ENCODE data around the gene CCDC83.
"Not testable (repeated sequence)": the region's sequence is repeated elsewhere in the genome, so short reads cannot be mapped to it uniquely, and the experiment has no call there.

Gene CCDC83

GRCh38 chr11:85854557-85855340 lies 434 bp upstream of the CCDC83 start:
- peak overlapping the region; percentile 53 for H3K4me3 ChIP-seq (ENCODE audit: low read depth, low read length)
- DNase-seq (ENCODE audit: low read depth, low spot score), result peak; percentile 95
- in situ Hi-C loops (cut with HindIII; ENCODE audit: low sequenced_read_pairs), result no loop called here
- peak; percentile 53 for TF ChIP-seq CTCF (IDR thresholded peaks at IDR 0.05; ENCODE audit: low read depth, low read length)

- no peak for DNase-seq (ENCODE audit: low read depth, low spot score)
- H3K4me3 ChIP-seq (ENCODE audit: low read depth, low read length), result no peak overlapping the region
- in situ Hi-C loops (cut with HindIII; ENCODE audit: low sequenced_read_pairs), result no loop called here
- no peak for TF ChIP-seq CTCF (IDR thresholded peaks at IDR 0.05; ENCODE audit: low read depth, low read length)
These were observed 1.9 kb downstream of the CCDC83 start for GRCh38 chr11:85857098-85857497.

- DNase-seq (ENCODE audit: low read depth, low spot score); H3K4me3 ChIP-seq (ENCODE audit: low read depth, low read length); in situ Hi-C loops (cut with HindIII; ENCODE audit: low sequenced_read_pairs): not testable (repeated sequence)
These were observed 4.4 kb downstream of the CCDC83 start for GRCh38 chr11:85859541-85859940.

- TF ChIP-seq CTCF (IDR thresholded peaks at IDR 0.05; ENCODE audit: low read depth, low read length), result no peak
- H3K4me3 ChIP-seq (ENCODE audit: low read depth, low read length), result no peak overlapping the region
- no peak for DNase-seq (ENCODE audit: low read depth, low spot score)
- in situ Hi-C loops (cut with HindIII; ENCODE audit: low sequenced_read_pairs), result no loop called here
These were observed 8.7 kb downstream of the CCDC83 start for GRCh38 chr11:85863855-85864254.

- no peak overlapping the region for H3K4me3 ChIP-seq (ENCODE audit: low read depth, low read length)
- TF ChIP-seq CTCF (IDR thresholded peaks at IDR 0.05; ENCODE audit: low read depth, low read length), result no peak
- DNase-seq (ENCODE audit: low read depth, low spot score), result no peak
- in situ Hi-C loops (cut with HindIII; ENCODE audit: low sequenced_read_pairs), result no loop called here
These were observed 11.1 kb downstream of the CCDC83 start for GRCh38 chr11:85866137-85866827.

- TF ChIP-seq CTCF (IDR thresholded peaks at IDR 0.05; ENCODE audit: low read depth, low read length), result no peak
- in situ Hi-C loops (cut with HindIII; ENCODE audit: low sequenced_read_pairs), result no loop called here
- no peak for DNase-seq (ENCODE audit: low read depth, low spot score)
- H3K4me3 ChIP-seq (ENCODE audit: low read depth, low read length), result no peak overlapping the region
These were observed 12.6 kb downstream of the CCDC83 start for GRCh38 chr11:85867751-85868150.

GRCh38 chr11:85869781-85870180 lies 14.6 kb downstream of the CCDC83 start:
- no peak for TF ChIP-seq CTCF (IDR thresholded peaks at IDR 0.05; ENCODE audit: low read depth, low read length)
- in situ Hi-C loops (cut with HindIII; ENCODE audit: low sequenced_read_pairs), result no loop called here
- no peak overlapping the region for H3K4me3 ChIP-seq (ENCODE audit: low read depth, low read length)
- DNase-seq (ENCODE audit: low read depth, low spot score), result no peak
